Thyroid gland (tissue), 4 donors: Measurements from ENCODE around the gene OPN5.

Source experiments
- POLR2A ChIP-seq, 2 donors: fragments of 450-650 bp; IDR thresholded peaks; one replicate each; pipeline ENCODE4 v1.6.1; 2017; ENCODE audit warnings: antibody characterized with exemption in 2 of 2, mild to moderate bottlenecking in 2 of 2, moderate library complexity in 1 of 2
- TF ChIP-seq, protein P1 (sequence below), 6 experiments: fragments of 200-600 bp in 3 of 6; fragments of 450-650 bp in 3 of 6; sonication (generic) in 3 of 6; IDR thresholded peaks; one replicate each; pipeline ENCODE4 v1.5.1; 2016 to 2019; ENCODE audit warnings: antibody characterized with exemption in 6 of 6, mild to moderate bottlenecking in 2 of 6, inconsistent platforms in 1 of 6, moderate library complexity in 1 of 6

DNA sequence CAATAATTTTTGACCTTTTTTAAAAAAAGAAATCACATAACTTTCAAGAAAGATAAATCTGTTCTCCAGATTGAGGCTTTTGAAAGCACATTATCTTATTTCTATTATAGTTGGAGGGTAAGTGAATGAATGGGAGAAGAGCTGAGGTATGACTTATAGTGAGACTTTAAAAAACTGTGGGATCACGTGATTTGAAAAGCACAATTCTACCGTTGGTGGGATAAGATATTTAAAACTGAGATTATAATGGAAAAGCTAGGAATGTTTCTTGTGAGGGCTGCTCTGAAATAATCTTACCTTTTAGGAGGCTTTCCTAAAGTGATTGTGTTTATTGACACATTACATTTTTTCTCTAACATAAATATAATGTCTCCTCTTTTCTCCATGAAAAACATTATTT, 9.5 kb upstream of the OPN5 start:
- TF ChIP-seq, protein P1, sequence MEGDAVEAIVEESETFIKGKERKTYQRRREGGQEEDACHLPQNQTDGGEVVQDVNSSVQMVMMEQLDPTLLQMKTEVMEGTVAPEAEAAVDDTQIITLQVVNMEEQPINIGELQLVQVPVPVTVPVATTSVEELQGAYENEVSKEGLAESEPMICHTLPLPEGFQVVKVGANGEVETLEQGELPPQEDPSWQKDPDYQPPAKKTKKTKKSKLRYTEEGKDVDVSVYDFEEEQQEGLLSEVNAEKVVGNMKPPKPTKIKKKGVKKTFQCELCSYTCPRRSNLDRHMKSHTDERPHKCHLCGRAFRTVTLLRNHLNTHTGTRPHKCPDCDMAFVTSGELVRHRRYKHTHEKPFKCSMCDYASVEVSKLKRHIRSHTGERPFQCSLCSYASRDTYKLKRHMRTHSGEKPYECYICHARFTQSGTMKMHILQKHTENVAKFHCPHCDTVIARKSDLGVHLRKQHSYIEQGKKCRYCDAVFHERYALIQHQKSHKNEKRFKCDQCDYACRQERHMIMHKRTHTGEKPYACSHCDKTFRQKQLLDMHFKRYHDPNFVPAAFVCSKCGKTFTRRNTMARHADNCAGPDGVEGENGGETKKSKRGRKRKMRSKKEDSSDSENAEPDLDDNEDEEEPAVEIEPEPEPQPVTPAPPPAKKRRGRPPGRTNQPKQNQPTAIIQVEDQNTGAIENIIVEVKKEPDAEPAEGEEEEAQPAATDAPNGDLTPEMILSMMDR (IDR thresholded peaks at IDR 0.05) = no peak
- no peak for TF ChIP-seq POLR2A (IDR thresholded peaks at IDR 0.05)
